Breast epithelium (tissue), 4 donors: ENCODE data around the gene TMEM43. TPM values are rescaled to one million over a fixed set of nuclear protein-coding genes. Genes with fewer than 3 reads are reported as not detected.

ENCODE experiments used
- DNase-seq, 2 donors: peaks; one replicate each; pipeline ENCODE4 v3.0.0-alpha.2; 2019; ENCODE audit warnings: low spot score in 2 of 2
- H3K27ac ChIP-seq, 2 donors: fragments of 200-600 bp; sonication (generic) in 1 of 2; one replicate each; pipeline ENCODE4 v1.5.1; 2016 to 2019; ENCODE audit warnings: mild to moderate bottlenecking in 1 of 2
- H3K27me3 ChIP-seq, 2 donors: fragments of 200-600 bp; sonication (generic) in 1 of 2; one replicate each; pipeline versions ENCODE4 v1.5.1 to v1.6.0; 2017 to 2019; ENCODE audit warnings: control low read depth in 1 of 2, mild to moderate bottlenecking in 1 of 2
- H3K36me3 ChIP-seq: fragments of 200-600 bp; one replicate; pipeline ENCODE4 v1.5.1; 2019
- H3K4me1 ChIP-seq, 2 donors: fragments of 200-600 bp; sonication (generic); one replicate each; pipeline ENCODE4 v1.5.1; 2016 to 2019; ENCODE audit warnings: control low read depth in 1 of 2
- H3K4me3 ChIP-seq, 3 donors: fragments of 200-600 bp; sonication (generic); 1 replicate in 2 of 3; 2 replicates in 1 of 3; pipeline ENCODE4 v1.5.1; 2016 to 2019; ENCODE audit warnings: mild to moderate bottlenecking in 3 of 3, moderate library complexity in 2 of 3
- H3K9me3 ChIP-seq, 2 donors: fragments of 200-600 bp; sonication (generic) in 1 of 2; one replicate each; pipeline ENCODE4 v1.5.1; 2016 to 2019; ENCODE audit warnings: control low read depth in 1 of 2
- POLR2A ChIP-seq: fragments of 450-650 bp; IDR thresholded peaks from one replicate; pipeline ENCODE4 v1.6.1; 2016; ENCODE audit warnings: antibody characterized with exemption, mild to moderate bottlenecking, moderate library complexity
- POLR2AphosphoS5 ChIP-seq, 3 donors: sonication (generic); formaldehyde crosslinking; IDR thresholded peaks; one replicate each; pipeline ENCODE4 v1.6.1; 2017; ENCODE audit warnings: antibody characterized with exemption in 3 of 3
- intact Hi-C: fragments of 100-400 bp; cut with DNase I; formaldehyde crosslinking; loops from one replicate; pipeline ENCODE4 v1.15.1; 2023; ENCODE audit warnings: low total_unique reads
- total RNA-seq, 3 donors: library from RNA; depleted of rRNA; stranded (reverse); fragments of >200 nt; gene quantifications; one replicate each; pipeline ENCODE4 v1.1.0, GENCODE V29; 2016
- TF ChIP-seq, protein P1 (sequence below), 3 donors: fragments of 450-650 bp; IDR thresholded peaks; one replicate each; pipeline ENCODE4 v1.5.1; 2016 to 2017; ENCODE audit warnings: antibody characterized with exemption in 3 of 3, mild to moderate bottlenecking in 3 of 3, moderate library complexity in 3 of 3

TMEM43 gene
- total RNA-seq, 3 donors from 2014 or later, result 90.5 to 170 (median 93.4) TPM

DNA sequence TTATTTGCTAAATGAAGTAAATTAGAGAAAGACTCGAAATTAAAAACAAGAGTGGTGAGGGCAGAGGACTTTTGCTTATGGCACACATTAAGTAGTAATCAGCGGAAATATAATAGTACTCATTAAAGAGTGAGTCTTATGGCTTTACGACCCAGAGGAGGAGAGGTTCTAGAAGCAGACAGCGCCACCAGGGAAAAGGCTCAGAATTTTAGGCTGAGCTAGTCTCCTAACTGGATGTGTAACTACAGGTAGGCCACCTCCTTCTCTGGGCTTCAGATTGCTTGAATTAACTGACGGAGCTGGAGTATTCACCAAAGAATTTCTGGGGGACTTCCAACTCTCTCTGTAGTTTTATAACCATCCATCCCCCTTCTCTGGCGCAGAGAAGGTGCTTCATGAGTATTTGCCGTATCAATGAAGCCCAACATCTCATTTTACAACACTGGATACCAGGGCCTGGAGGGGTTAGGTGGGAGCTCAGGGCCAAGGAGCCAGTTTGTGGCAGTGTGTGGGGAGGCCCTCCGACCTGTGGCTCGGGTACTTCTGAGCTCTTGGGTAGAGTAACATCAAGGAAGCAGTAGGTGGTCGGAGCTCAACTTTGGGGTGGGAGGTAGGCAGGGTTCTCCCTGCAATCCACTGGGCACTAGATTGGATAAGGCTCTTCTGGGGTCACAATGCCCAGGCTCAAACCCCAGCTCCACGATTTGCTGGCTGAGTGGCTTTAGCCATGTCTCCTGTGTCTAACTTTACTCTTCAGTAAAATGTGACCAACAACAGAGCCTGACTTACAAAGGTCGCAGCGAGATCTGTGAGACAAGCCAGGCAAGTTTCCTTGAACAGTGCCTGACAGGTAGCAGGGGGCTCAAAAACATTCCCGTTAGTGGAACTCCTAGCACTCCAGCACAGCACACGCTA is 1.3 kb upstream of the TMEM43 start:
- no peaks in the 10 kb centered on the region for H3K27me3 ChIP-seq
- intact Hi-C loops, result loop anchor here (10.0 kb wide), 1 partner anchor 229 kb away; no protein-coding TSS in a partner anchor
- peak overlapping the region in 1 of 2 donors; percentile 98 for H3K27ac ChIP-seq
- TF ChIP-seq POLR2A (no peak), POLR2AphosphoS5 (IDR thresholded peaks at IDR 0.05) (no peak)
- TF ChIP-seq, protein P1, sequence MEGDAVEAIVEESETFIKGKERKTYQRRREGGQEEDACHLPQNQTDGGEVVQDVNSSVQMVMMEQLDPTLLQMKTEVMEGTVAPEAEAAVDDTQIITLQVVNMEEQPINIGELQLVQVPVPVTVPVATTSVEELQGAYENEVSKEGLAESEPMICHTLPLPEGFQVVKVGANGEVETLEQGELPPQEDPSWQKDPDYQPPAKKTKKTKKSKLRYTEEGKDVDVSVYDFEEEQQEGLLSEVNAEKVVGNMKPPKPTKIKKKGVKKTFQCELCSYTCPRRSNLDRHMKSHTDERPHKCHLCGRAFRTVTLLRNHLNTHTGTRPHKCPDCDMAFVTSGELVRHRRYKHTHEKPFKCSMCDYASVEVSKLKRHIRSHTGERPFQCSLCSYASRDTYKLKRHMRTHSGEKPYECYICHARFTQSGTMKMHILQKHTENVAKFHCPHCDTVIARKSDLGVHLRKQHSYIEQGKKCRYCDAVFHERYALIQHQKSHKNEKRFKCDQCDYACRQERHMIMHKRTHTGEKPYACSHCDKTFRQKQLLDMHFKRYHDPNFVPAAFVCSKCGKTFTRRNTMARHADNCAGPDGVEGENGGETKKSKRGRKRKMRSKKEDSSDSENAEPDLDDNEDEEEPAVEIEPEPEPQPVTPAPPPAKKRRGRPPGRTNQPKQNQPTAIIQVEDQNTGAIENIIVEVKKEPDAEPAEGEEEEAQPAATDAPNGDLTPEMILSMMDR (IDR thresholded peaks at IDR 0.05), result no peak
- no peak for DNase-seq
- no peaks in the 10 kb centered on the region for H3K36me3 ChIP-seq
- no peaks in the 10 kb centered on the region for H3K9me3 ChIP-seq
- H3K4me1 ChIP-seq, result peaks cover 0 to 23% of the 10 kb centered on the region in 2 donors
- peak overlapping the region; percentile 89 to 99 (median 95) for H3K4me3 ChIP-seq

DNA sequence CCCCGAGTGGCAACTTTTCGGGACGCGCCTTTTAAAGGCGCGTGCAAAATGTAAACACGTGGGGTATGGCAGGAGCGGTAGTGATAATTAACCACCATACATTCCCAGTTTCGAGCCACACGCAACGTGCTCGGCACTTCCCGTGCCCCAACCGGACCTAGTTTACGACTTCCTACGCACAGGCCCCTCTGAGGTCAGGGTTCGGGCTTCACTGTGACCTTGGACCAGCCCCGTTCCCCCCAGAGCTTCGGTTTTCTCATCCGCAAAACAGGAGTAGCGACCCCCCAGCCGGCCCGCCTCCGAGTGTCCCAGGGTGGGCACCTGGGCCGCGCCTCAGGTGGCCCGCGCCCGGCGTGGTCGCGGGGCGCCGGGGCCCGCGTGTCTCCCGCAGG is 633 bp upstream of the TMEM43 start:
- intact Hi-C loops, result loop anchor here (10.0 kb wide), 1 partner anchor 229 kb away; no protein-coding TSS in a partner anchor

DNA sequence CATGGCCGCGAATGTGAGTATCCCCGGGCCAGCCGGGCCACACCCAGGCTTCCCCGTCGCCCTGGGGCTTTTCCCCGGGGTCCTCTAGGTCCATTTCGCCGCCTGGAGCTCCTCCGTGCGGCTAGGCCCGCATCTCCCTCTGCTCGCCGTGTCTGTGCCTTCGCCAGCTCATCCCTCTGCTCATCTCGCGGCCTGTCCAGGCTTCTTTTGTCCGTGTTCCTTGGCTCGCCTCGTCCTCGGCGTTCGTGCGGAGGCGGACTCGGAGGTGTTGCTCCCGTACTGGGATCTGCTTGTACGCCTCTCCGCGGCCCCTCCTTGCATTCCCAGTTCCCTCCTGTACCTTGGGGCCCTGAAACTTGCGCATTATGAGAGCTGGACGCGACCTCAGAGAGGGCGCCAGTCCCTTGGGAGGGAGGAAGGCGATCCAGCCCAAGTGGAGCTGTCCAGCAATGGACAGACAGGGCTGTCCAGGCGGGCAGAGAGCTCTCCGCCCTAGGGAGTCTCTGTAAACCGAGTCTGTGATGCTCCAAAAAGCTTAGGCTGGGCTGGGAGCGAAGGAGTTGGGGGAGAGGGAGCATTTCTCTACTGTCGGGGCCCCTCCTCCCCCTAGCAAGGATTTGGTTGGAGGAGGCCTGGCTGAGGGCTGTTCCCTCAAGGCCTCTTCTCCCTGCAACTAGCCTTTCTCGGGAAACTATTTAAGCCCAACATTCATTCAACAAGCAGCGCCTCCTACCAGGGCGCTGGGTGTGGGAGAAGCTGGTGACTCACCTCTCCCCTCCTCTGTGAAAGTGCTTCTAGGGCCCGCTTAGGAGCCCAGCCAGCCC is 553 bp downstream of the TMEM43 start:
- Histone ChIP-seq H3K27me3 (no peaks in the 10 kb centered on the region), H3K4me1 (peaks cover 0 to 23% of the 10 kb centered on the region in 2 donors), H3K36me3 (no peaks in the 10 kb centered on the region), H3K9me3 (no peaks in the 10 kb centered on the region), H3K27ac (peak overlapping the region; percentile 97 to 98), H3K4me3 (peak overlapping the region; percentile 89 to 99 (median 95))
- TF ChIP-seq POLR2AphosphoS5 (IDR thresholded peaks at IDR 0.05) (peak in 1 of 3 donors; percentile 0), POLR2A (peak; percentile 5)
- TF ChIP-seq, protein P1 (IDR thresholded peaks at IDR 0.05), result no peak
- peak in 1 of 2 donors; percentile 48 for DNase-seq
- intact Hi-C loops, result loop anchor here (5.0 to 10.0 kb wide), 2 partner anchors 231 to 1228 kb away; no protein-coding TSS in a partner anchor

More for the DNA sequence above, 633 bp upstream of the TMEM43 start:
- no peaks in the 10 kb centered on the region for H3K27me3 ChIP-seq
- H3K4me1 ChIP-seq, result peaks cover 0 to 23% of the 10 kb centered on the region in 2 donors
- no peak for DNase-seq
- no peaks in the 10 kb centered on the region for H3K9me3 ChIP-seq
- H3K4me3 ChIP-seq, result peak overlapping the region; percentile 89 to 99 (median 95)
- peak overlapping the region; percentile 97 to 98 for H3K27ac ChIP-seq
- TF ChIP-seq, protein P1 (IDR thresholded peaks at IDR 0.05), result no peak
- TF ChIP-seq POLR2A (no peak), POLR2AphosphoS5 (IDR thresholded peaks at IDR 0.05) (no peak)
- H3K36me3 ChIP-seq, result no peaks in the 10 kb centered on the region

DNA sequence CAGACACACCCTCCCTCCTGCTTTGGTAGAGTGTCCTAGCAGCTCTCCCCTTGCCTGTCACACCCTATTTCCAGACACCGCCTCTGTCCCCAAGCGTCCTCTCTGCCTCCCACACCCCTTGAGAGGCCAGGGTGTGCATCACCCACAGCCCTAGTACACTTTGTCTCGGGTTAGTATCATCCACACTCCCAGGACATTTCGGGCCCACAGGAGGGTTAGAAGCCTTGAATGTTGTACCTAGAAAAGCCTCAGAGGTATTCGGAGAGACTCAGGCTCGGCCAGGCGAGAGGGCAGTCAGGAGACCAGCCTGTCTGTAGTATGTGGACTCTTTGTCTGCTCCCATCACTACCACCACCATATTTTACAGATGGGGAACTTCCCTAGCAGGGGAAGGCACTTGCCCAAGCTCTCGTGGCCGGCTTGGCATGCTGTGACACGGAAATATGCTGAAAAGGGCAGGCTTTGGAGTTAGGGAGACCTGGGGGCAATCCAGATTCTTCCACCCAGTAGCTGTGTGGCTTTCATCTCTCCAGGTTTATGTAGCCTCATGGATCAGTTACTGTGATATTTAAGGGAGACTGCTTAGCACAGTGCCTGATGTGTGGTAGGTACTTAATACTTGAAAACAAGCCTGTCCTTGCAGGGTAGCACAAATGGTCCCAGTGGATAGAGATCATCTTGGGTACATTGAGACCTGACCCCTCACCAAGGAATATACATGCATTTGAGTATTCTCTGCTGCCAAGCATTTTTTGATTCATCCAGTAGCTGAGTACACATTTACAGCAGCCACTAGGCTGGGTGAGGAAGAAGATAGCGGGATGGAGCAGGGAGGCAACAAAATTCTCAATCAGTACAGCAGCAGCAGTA is 1.4 kb downstream of the TMEM43 start:
- no peak for DNase-seq
- no peaks in the 10 kb centered on the region for H3K9me3 ChIP-seq
- H3K4me3 ChIP-seq, result peak overlapping the region; percentile 89 to 99 (median 95)
- H3K27ac ChIP-seq, result peak overlapping the region; percentile 97 to 98
- TF ChIP-seq, protein P1 (IDR thresholded peaks at IDR 0.05), result no peak
- TF ChIP-seq POLR2AphosphoS5 (IDR thresholded peaks at IDR 0.05) (no peak), POLR2A (no peak)
- no peaks in the 10 kb centered on the region for H3K36me3 ChIP-seq
- H3K4me1 ChIP-seq, result peaks cover 0 to 23% of the 10 kb centered on the region in 2 donors
- intact Hi-C loops, result loop anchor here (5.0 to 10.0 kb wide), 2 partner anchors 231 to 1229 kb away; no protein-coding TSS in a partner anchor
- no peaks in the 10 kb centered on the region for H3K27me3 ChIP-seq
